ENCODE results near the gene PPP2R5A. TPM values are rescaled to one million over a fixed set of nuclear protein-coding genes. Genes with fewer than 3 reads are reported as not detected.
A peak's percentile ranks its signal among the peaks of the same experiment; 100 is the strongest.
"Not testable (repeated sequence)": the region's sequence is repeated elsewhere in the genome, so short reads cannot be mapped to it uniquely, and the experiment has no call there.

PPP2R5A gene
- total and polyA plus RNA-seq, 5 donors = 53.1 to 72.0 (median 61.2) TPM

GRCh38 chr1:212317916-212318315 is 32.7 kb downstream of the PPP2R5A start:
- intact Hi-C loops (cut with DNase I) = loop anchor here in 1 of 4 donors (10.0 kb wide), 2 partner anchors 137 to 243 kb away; no protein-coding TSS in a partner anchor
- no peaks in the 10 kb centered on the region for H3K4me1 ChIP-seq (ENCODE audit: control insufficient read depth, insufficient read depth, low read length)
- H3K9me3 ChIP-seq (ENCODE audit: control insufficient read depth, low read length) = no peaks in the 10 kb centered on the region
- no peaks in the 10 kb centered on the region for H3K27me3 ChIP-seq (ENCODE audit: control insufficient read depth, insufficient read depth)
- no peak overlapping the region for H3K4me3 ChIP-seq (ENCODE audit: low read length)
- ATAC-seq = no peak
- H3K27ac ChIP-seq (ENCODE audit: low read length) = no peak overlapping the region
- WGBS = 94% methylated on average over 2 of the region's 2 CpGs
- no peak for DNase-seq

- intact Hi-C loops (cut with DNase I); H3K4me1 ChIP-seq (ENCODE audit: control insufficient read depth, insufficient read depth, low read length); H3K9me3 ChIP-seq (ENCODE audit: control insufficient read depth, low read length); H3K27ac ChIP-seq (ENCODE audit: low read length); H3K4me3 ChIP-seq (ENCODE audit: low read length); ATAC-seq; H3K27me3 ChIP-seq (ENCODE audit: control insufficient read depth, insufficient read depth): not testable (repeated sequence)
- 96% methylated on average over 12 of the region's 34 CpGs for WGBS
- peak in 1 of 3 donors; percentile 56 for DNase-seq
Observed at GRCh38 chr1:212321031-212321430, 35.8 kb downstream of the PPP2R5A start.

- H3K27me3 ChIP-seq (ENCODE audit: control insufficient read depth, insufficient read depth) = no peaks in the 10 kb centered on the region
- WGBS = 64% methylated on average over 3 of the region's 3 CpGs
- H3K27ac ChIP-seq (ENCODE audit: low read length) = no peak overlapping the region
- intact Hi-C loops (cut with DNase I) = no loop called here
- DNase-seq (no peak), ATAC-seq (no peak)
- H3K4me3 ChIP-seq (ENCODE audit: low read length) = no peak overlapping the region
- no peaks in the 10 kb centered on the region for H3K4me1 ChIP-seq (ENCODE audit: control insufficient read depth, insufficient read depth, low read length)
- H3K9me3 ChIP-seq (ENCODE audit: control insufficient read depth, low read length) = no peaks in the 10 kb centered on the region
Observed at GRCh38 chr1:212323066-212323465, 37.9 kb downstream of the PPP2R5A start.

GRCh38 chr1:212326541-212326940 is 41.3 kb downstream of the PPP2R5A start:
- Histone ChIP-seq H3K4me3 (ENCODE audit: low read length) (no peak overlapping the region), H3K9me3 (ENCODE audit: control insufficient read depth, low read length) (no peaks in the 10 kb centered on the region), H3K27me3 (ENCODE audit: control insufficient read depth, insufficient read depth) (no peaks in the 10 kb centered on the region), H3K4me1 (ENCODE audit: control insufficient read depth, insufficient read depth, low read length) (no peaks in the 10 kb centered on the region), H3K27ac (ENCODE audit: low read length) (no peak overlapping the region)
- ATAC-seq (no peak), DNase-seq (no peak)
- intact Hi-C loops (cut with DNase I) = no loop called here
- WGBS = over 99% methylated on average over 3 of the region's 3 CpGs

GRCh38 chr1:212328248-212328647 is 43.0 kb downstream of the PPP2R5A start:
- no peaks in the 10 kb centered on the region for H3K4me1 ChIP-seq (ENCODE audit: control insufficient read depth, insufficient read depth, low read length)
- ATAC-seq = no peak
- no peak overlapping the region for H3K4me3 ChIP-seq (ENCODE audit: low read length)
- intact Hi-C loops (cut with DNase I) = no loop called here
- no peaks in the 10 kb centered on the region for H3K9me3 ChIP-seq (ENCODE audit: control insufficient read depth, low read length)
- DNase-seq = no peak
- 82% methylated on average over 4 of the region's 4 CpGs for WGBS
- no peak overlapping the region for H3K27ac ChIP-seq (ENCODE audit: low read length)
- H3K27me3 ChIP-seq (ENCODE audit: control insufficient read depth, insufficient read depth) = no peaks in the 10 kb centered on the region

- ATAC-seq = no peak
- WGBS = 90% methylated on average over 2 of the region's 2 CpGs
- no peak for DNase-seq
- no peak overlapping the region for H3K27ac ChIP-seq (ENCODE audit: low read length)
- H3K27me3 ChIP-seq (ENCODE audit: control insufficient read depth, insufficient read depth) = no peaks in the 10 kb centered on the region
- H3K4me3 ChIP-seq (ENCODE audit: low read length) = no peak overlapping the region
- no peaks in the 10 kb centered on the region for H3K4me1 ChIP-seq (ENCODE audit: control insufficient read depth, insufficient read depth, low read length)
- no peaks in the 10 kb centered on the region for H3K9me3 ChIP-seq (ENCODE audit: control insufficient read depth, low read length)
- intact Hi-C loops (cut with DNase I) = no loop called here
Observed at GRCh38 chr1:212329105-212329504, 43.9 kb downstream of the PPP2R5A start.

GRCh38 chr1:212341090-212341489 is 55.9 kb downstream of the PPP2R5A start:
- ATAC-seq = no peak

GRCh38 chr1:212344905-212345304 is 59.7 kb downstream of the PPP2R5A start:
- DNase-seq (no peak), ATAC-seq (no peak)
- intact Hi-C loops (cut with DNase I) = no loop called here
- Histone ChIP-seq H3K4me1 (ENCODE audit: control insufficient read depth, insufficient read depth, low read length) (peaks cover 2% of the 10 kb centered on the region), H3K27ac (ENCODE audit: low read length) (no peak overlapping the region), H3K9me3 (ENCODE audit: control insufficient read depth, low read length) (no peaks in the 10 kb centered on the region), H3K27me3 (ENCODE audit: control insufficient read depth, insufficient read depth) (no peaks in the 10 kb centered on the region), H3K4me3 (ENCODE audit: low read length) (no peak overlapping the region)
- WGBS = 96% methylated on average over 4 of the region's 4 CpGs

More at GRCh38 chr1:212341090-212341489, 55.9 kb downstream of the PPP2R5A start:
- Histone ChIP-seq H3K9me3 (ENCODE audit: control insufficient read depth, low read length) (no peaks in the 10 kb centered on the region), H3K4me1 (ENCODE audit: control insufficient read depth, insufficient read depth, low read length) (peaks cover 2% of the 10 kb centered on the region), H3K27ac (ENCODE audit: low read length) (no peak overlapping the region), H3K4me3 (ENCODE audit: low read length) (no peak overlapping the region), H3K27me3 (ENCODE audit: control insufficient read depth, insufficient read depth) (no peaks in the 10 kb centered on the region)
- DNase-seq = no peak
- 85% methylated on average over 1 of the region's 1 CpG for WGBS
- intact Hi-C loops (cut with DNase I) = no loop called here

- 93% methylated on average over 1 of the region's 1 CpG for WGBS
Observed at GRCh38 chr1:212346601-212347000, 61.4 kb downstream of the PPP2R5A start.

GRCh38 chr1:212351588-212352362 is 66.6 kb downstream of the PPP2R5A start:
- intact Hi-C loops (cut with DNase I) = no loop called here
- H3K9me3 ChIP-seq (ENCODE audit: control insufficient read depth, low read length) = no peaks in the 10 kb centered on the region
- no peaks in the 10 kb centered on the region for H3K27me3 ChIP-seq (ENCODE audit: control insufficient read depth, insufficient read depth)
- WGBS = 93% methylated on average over 10 of the region's 10 CpGs
- ATAC-seq (no peak), DNase-seq (no peak)
- H3K4me3 ChIP-seq (ENCODE audit: low read length) = no peak overlapping the region
- H3K4me1 ChIP-seq (ENCODE audit: control insufficient read depth, insufficient read depth, low read length) = no peaks in the 10 kb centered on the region
- H3K27ac ChIP-seq (ENCODE audit: low read length) = no peak overlapping the region

More at GRCh38 chr1:212346601-212347000, 61.4 kb downstream of the PPP2R5A start:
- H3K4me1 ChIP-seq (ENCODE audit: control insufficient read depth, insufficient read depth, low read length) = peaks cover 2% of the 10 kb centered on the region
- no peaks in the 10 kb centered on the region for H3K9me3 ChIP-seq (ENCODE audit: control insufficient read depth, low read length)
- DNase-seq (no peak), ATAC-seq (no peak)
- no peak overlapping the region for H3K4me3 ChIP-seq (ENCODE audit: low read length)
- no peak overlapping the region for H3K27ac ChIP-seq (ENCODE audit: low read length)
- intact Hi-C loops (cut with DNase I) = no loop called here
- no peaks in the 10 kb centered on the region for H3K27me3 ChIP-seq (ENCODE audit: control insufficient read depth, insufficient read depth)

- ATAC-seq (no peak), DNase-seq (no peak)
- WGBS = 81% methylated on average over 2 of the region's 2 CpGs
- intact Hi-C loops (cut with DNase I) = no loop called here
- Histone ChIP-seq H3K9me3 (ENCODE audit: control insufficient read depth, low read length) (no peaks in the 10 kb centered on the region), H3K4me1 (ENCODE audit: control insufficient read depth, insufficient read depth, low read length) (no peaks in the 10 kb centered on the region), H3K27ac (ENCODE audit: low read length) (no peak overlapping the region), H3K4me3 (ENCODE audit: low read length) (no peak overlapping the region), H3K27me3 (ENCODE audit: control insufficient read depth, insufficient read depth) (no peaks in the 10 kb centered on the region)
Observed at GRCh38 chr1:212353181-212353580, 68.0 kb downstream of the PPP2R5A start.

Measured in right cardiac atrium (tissue), 5 donors.